Nephron progenitor cell (in vitro differentiated cells): Measurements from ENCODE around the gene SIRT6.

Source experiments
- DNase-seq: peaks from one replicate; pipeline ENCODE4 v3.0.0; 2021
- H3K27ac Mint-ChIP-seq: 2 replicates; pipeline ENCODE4 v1.8.0; 2021; ENCODE audit warnings: mild to moderate bottlenecking, moderate library complexity, mixed read lengths
- H3K27me3 Mint-ChIP-seq: 2 replicates; pipeline ENCODE4 v1.8.0; 2021; ENCODE audit warnings: mild to moderate bottlenecking, low read depth, mixed read lengths; ENCODE audit not compliant: poor library complexity
- H3K36me3 Mint-ChIP-seq: 2 replicates; pipeline ENCODE4 v1.8.0; 2021; ENCODE audit warnings: low read depth, mixed read lengths
- H3K4me1 Mint-ChIP-seq: 2 replicates; pipeline ENCODE4 v1.8.0; 2021; ENCODE audit warnings: mixed read lengths
- H3K4me3 Mint-ChIP-seq: 2 replicates; pipeline ENCODE4 v1.8.0; 2021; ENCODE audit warnings: mild to moderate bottlenecking, moderate library complexity, mixed read lengths
- H3K9me3 Mint-ChIP-seq: 2 replicates; pipeline ENCODE4 v1.8.0; 2021; ENCODE audit warnings: mild to moderate bottlenecking, moderate library complexity, mixed read lengths
- CTCF ChIP-seq: fragments of 200-600 bp; sonication (generic); IDR thresholded peaks from 2 replicates; pipeline ENCODE4 v1.5.0; 2021; ENCODE audit warnings: antibody characterized with exemption

The SIRT6 gene

GRCh38 chr19:4187313-4188122 lies 5.2 kb upstream of the SIRT6 start:
- TF ChIP-seq CTCF = no peak
- Mint-ChIP-seq H3K4me1 (peaks cover 41% of the 10 kb centered on the region), H3K27ac (no peak overlapping the region), H3K4me3 (no peak overlapping the region), H3K27me3 (peaks cover 29% of the 10 kb centered on the region), H3K36me3 (no peaks in the 10 kb centered on the region), H3K9me3 (no peaks in the 10 kb centered on the region)
- DNase-seq = no peak

- TF ChIP-seq CTCF = peak; percentile 83
- DNase-seq = peak; percentile 94
- Mint-ChIP-seq H3K36me3 (no peaks in the 10 kb centered on the region), H3K27me3 (peaks cover 29% of the 10 kb centered on the region), H3K4me3 (no peak overlapping the region), H3K27ac (no peak overlapping the region), H3K4me1 (peaks cover 50% of the 10 kb centered on the region), H3K9me3 (no peaks in the 10 kb centered on the region)
Measured at GRCh38 chr19:4186087-4186993, 4.0 kb upstream of the SIRT6 start.

- DNase-seq = no peak
- no peak overlapping the region for H3K27ac Mint-ChIP-seq
- peaks cover 29% of the 10 kb centered on the region for H3K27me3 Mint-ChIP-seq
- no peak for TF ChIP-seq CTCF
- no peaks in the 10 kb centered on the region for H3K9me3 Mint-ChIP-seq
- no peak overlapping the region for H3K4me3 Mint-ChIP-seq
- peaks cover 48% of the 10 kb centered on the region for H3K4me1 Mint-ChIP-seq
- no peaks in the 10 kb centered on the region for H3K36me3 Mint-ChIP-seq
Measured at GRCh38 chr19:4185413-4186086, 3.2 kb upstream of the SIRT6 start.

DNA sequence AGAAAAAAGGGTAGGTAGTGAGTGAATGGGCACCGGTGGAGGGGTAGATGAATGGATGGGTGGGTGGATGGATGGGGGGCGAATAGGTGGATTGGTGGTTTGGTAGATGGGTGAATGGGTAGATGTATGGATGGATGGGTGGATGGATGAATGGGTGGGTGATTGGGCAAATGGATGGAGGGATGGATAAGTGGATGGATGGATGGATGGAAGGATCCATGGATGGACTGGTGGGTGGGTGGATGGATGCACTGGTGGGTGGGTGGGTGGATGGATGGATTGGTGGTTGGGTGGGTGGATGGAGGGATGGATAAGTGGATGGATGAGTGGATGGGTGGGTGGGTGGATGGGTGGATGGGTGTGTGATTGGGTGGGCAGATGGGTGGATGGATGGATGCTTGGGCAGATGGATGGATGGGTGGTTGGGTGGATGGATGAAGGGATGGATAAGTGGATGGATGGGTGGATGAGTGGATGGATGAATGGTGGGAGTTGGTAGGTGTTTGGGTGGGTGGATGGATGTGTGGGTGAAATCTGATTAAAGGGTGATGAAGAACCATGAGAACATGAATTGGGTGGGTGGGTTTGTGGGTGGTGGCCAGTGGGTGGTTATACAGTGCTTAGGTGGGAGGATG lies 2.5 kb upstream of the SIRT6 start:
- no peak for TF ChIP-seq CTCF
- H3K4me1 Mint-ChIP-seq = peaks cover 48% of the 10 kb centered on the region
- H3K4me3 Mint-ChIP-seq = no peak overlapping the region
- H3K36me3 Mint-ChIP-seq = peaks cover 4% of the 10 kb centered on the region
- no peak for DNase-seq
- no peaks in the 10 kb centered on the region for H3K9me3 Mint-ChIP-seq
- H3K27me3 Mint-ChIP-seq = peaks cover 29% of the 10 kb centered on the region
- H3K27ac Mint-ChIP-seq = no peak overlapping the region

DNA sequence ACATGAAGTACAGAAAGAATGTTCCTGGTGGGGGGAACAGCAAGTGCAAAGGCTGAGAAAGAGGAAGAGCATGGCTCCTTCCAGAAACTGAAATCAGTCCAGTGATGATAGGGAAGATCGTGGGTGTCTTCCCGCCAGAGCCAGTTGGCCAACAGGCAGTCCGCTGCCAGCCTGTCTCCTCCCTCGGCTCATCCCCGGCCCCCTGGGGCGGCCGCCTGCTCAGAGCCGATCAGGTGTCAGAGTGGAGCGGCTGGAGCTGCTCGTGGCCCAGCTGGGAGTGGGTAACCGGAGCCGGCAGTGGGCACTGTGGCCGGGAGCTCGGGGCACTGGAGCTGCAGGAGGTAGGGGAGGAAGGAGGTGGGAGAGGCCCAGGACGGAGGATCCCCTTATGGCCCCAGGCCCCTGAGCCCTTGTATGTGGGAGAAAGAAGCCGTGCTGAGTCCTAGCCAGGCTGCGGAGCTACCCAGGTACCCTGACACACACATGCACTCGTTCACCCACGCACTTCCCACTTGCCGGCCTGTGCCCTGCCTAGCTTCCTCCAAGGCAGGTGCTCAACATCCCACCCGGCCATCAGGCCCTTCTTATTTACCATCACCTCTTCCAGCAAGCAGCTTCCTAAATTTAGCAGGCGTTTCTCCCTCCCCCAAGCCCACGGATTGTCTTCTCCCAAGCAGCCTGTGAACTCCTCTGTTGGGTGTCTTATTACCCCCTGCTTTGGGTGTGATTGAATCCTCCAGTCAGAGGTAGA lies 1.8 kb upstream of the SIRT6 start:
- Mint-ChIP-seq H3K4me1 (peaks cover 48% of the 10 kb centered on the region), H3K27me3 (peaks cover 29% of the 10 kb centered on the region), H3K4me3 (peak overlapping the region; percentile 68), H3K36me3 (peaks cover 10% of the 10 kb centered on the region), H3K27ac (peak overlapping the region; percentile 51), H3K9me3 (no peaks in the 10 kb centered on the region)
- DNase-seq = peak; percentile 36
- TF ChIP-seq CTCF = no peak
